DMS114 treated with DMSO at 0.1 percent for 48 hours (cell line): ENCODE measurements around the gene MICU1.
"Not testable (repeated sequence)": the region's sequence is repeated elsewhere in the genome, so short reads cannot be mapped to it uniquely, and the experiment has no call there.

ENCODE experiments used
- DNase-seq: peaks from one replicate; lab custom pipeline; 2025; ENCODE audit not compliant: unreplicated experiment; lab: John Stamatoyannopoulos, UW

The MICU1 gene

GRCh38 chr10:72508033-72508432 lies 117.8 kb downstream of the MICU1 start:
- no peak for DNase-seq

DNA sequence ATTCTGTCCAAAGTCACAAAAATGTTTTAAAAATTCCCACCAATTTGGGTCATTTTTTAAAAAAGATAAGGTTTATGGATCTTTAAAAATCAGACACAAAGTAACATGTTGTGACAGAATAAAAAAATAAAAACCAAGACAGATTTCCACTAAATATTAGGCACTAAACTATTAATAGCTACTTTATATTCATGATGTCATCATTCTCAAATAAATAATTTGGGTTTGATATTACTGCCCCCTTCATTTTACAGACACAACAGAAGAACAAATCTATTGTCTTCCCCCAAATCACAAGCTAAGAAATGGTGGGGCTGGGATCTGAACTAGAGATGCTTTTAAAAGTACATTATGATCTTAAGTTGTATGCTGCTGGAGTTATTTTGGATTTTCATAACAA lies 119.4 kb downstream of the MICU1 start:
- DNase-seq, result no peak

GRCh38 chr10:72505435-72505834 lies 120.4 kb downstream of the MICU1 start:
- DNase-seq, result no peak

DNA sequence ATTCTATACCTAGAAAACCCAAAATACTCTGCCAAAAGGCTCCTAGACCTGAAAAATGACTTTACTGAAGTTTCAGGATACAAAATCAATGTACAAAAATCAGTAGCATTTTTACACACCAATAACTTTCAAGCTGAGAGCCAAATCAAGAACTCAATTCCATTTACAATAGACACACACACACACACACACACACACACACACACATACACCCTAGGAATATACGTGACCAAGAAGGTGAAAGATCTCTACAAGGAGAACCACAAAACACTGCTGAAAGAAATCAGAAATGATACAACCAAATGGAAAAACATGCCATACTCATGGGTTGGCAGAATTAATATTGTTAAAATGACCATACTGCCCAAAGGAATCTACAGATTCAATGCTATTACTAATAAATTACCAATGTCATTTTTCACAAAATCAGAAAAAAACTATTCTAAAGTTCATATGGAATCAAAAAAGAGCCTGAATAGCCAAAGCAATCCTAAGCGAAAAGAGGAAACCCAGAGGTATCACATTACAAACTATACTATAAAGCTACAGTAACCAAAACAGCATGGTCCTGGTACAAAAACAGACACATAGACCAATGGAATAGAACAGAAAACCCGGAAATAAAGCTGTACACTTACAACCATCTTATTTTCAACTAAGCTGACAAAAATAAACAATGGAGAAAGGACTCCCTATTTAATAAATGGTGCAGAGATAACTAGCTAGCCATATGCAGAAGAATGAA lies 122.0 kb downstream of the MICU1 start:
- DNase-seq, result no peak

GRCh38 chr10:72503241-72503640 lies 122.6 kb downstream of the MICU1 start:
- DNase-seq, result no peak

DNA sequence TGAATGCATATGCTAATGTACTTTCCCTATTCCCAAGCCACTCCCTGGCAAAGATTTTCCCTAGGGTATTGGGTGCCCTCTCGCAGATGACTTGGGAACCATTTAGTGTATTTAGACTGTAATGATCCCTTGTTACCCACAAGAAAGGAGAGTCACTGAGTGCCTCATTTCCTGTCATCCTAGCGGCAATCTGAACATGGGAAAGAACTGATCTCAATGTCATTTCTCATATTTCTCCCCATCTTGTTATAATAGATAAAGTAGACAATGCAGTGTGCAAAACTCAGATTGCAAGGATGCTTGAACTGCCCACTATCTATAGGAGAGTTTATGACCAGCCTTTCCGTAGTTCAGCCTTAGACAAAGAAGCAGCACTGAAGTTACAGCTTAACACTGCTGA lies 123.3 kb downstream of the MICU1 start:
- no peak for DNase-seq

DNA sequence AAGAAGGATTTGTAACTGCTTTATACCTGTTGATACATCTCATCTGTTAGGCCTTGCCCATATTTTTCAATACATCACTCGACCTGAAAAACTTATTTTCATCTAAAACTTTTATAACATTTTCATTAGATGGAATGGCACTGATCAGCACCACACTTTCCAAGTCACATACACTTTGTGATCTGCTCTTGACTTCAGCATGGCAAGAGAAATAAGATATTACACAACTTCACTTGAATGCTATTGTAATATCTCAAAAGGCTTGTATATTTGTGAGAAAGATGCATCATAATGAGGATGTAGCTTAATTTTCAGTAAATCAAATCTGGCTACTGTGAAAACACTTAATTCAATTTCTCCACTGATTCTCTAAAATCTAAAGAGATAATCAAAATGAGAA lies 126.2 kb downstream of the MICU1 start:
- DNase-seq, result no peak

- DNase-seq, result no peak
Measured at GRCh38 chr10:72490951-72491350, 134.9 kb downstream of the MICU1 start.

GRCh38 chr10:72487521-72487920 lies 138.4 kb downstream of the MICU1 start:
- no peak for DNase-seq

DNA sequence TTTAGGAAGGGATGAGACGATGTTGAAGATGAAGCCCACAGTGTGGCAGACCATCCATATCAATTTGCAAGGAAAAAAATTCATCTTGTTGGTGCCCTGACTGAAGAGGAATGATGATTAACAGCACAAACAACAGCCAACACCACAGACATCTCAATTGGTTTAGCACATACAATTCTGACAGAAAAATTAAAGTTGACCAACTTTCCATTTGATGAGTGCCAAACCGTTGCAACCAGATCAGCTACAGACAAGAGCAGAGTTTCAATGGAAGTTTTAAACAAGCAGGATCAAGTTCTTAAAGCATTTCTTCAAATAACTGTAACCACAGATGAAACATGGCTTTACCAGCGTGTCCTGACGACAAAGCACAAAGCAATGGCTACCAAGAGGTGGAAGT lies 138.8 kb downstream of the MICU1 start:
- no peak for DNase-seq

GRCh38 chr10:72485701-72486100 lies 140.2 kb downstream of the MICU1 start:
- no peak for DNase-seq

DNA sequence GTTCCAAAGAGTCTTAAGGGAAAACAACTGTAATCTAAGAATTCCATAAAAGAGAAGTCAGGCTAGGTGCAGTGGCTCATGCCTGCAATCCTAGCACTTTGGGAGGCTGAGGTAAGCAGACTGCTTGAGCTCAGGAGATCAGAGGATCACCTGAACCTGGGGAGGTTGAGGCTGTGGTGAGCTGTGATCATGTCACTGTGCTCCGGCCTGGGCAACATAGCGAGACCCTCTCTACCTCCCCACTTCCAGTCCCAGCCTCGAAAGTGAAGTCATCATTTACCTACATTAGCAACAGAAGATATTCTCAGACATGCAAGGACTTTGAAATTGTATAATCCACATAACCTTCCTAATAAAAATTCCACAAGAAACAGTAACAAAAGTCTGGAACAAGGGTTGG lies 141.4 kb downstream of the MICU1 start:
- no peak for DNase-seq

DNA sequence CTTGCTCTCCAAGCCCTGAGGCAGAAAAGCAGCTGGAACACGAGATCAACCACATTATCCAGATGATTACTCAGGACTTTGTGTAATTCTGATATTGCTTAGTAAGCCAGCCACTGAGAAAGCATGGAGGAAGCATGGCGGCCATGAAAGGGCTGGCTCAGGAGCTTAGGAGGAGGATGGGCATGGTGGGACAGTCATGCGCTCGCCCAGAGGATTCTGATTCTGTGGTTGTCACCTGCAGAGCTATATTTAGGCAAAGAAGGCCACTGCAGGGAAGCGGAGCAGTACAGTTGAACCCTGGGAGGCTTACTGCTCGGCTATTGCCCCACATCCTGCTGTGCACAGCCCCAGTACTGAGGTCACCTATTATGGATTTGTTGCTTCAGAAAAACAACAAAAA lies 142.4 kb downstream of the MICU1 start:
- no peak for DNase-seq

DNA sequence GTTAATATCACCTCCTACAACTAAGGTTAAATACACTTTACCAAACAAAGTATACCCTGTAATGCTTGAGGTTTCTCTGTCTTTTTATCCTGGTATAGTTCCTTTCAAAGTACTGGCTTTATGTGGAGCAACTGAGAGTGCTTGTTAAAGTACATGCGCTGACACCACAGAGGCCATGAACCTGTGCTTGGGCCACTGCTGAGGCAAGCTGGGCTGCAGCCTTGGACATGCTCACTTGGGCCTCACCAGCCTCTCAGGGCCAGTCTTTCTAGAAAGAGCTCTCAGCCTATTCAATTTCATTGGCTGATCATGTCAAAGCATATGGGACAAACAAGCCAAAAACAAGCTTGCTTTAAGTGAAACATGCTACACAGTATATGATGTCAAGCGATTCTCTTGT lies 145.0 kb downstream of the MICU1 start:
- DNase-seq, result no peak

GRCh38 chr10:72477463-72477862 lies 148.4 kb downstream of the MICU1 start:
- no peak for DNase-seq

DNA sequence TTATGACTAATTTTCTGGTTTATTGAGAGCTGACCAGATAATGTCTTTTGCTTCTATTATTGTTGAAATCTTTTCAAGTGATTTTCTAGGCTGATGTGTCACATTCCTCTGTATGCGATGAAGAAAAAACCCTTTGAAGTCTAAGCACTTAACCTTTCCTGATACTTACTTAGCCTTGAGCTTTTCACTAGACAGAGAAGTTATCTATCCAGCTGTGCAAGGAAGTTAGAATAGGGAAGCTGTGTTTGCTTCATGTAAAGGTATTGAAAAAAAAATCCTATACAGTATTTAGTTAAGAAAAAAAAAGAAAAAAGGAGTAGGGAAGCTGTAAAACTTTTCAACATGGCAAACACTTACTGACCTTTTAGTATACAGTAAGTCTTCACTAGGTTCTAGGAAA lies 153.6 kb downstream of the MICU1 start:
- no peak for DNase-seq

GRCh38 chr10:72470666-72471065 lies 155.2 kb downstream of the MICU1 start:
- DNase-seq, result no peak

GRCh38 chr10:72467064-72467463 lies 158.8 kb downstream of the MICU1 start:
- DNase-seq, result not testable (repeated sequence)

- no peak for DNase-seq
Measured at GRCh38 chr10:72466018-72466417, 159.9 kb downstream of the MICU1 start.

- no peak for DNase-seq
Measured at GRCh38 chr10:72464438-72464837, 161.4 kb downstream of the MICU1 start.

DNA sequence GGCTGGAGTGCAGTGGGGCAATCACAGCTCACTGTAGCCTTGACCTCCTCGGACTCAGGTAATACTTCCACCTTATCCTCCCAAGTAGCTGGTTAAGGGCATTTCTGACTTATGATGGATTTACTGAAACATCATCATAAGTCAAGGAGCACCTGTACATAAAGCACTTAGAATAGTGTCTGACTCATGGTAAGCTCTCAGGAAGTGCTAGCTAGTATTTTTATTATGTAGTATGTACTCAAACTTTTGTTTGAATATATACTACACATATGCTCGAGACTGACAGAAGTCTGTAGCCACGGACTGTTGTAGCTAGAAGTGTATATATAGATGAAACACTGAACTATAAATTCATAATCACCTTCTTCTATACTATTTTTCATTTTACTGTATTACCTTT lies 163.6 kb downstream of the MICU1 start:
- no peak for DNase-seq

DNA sequence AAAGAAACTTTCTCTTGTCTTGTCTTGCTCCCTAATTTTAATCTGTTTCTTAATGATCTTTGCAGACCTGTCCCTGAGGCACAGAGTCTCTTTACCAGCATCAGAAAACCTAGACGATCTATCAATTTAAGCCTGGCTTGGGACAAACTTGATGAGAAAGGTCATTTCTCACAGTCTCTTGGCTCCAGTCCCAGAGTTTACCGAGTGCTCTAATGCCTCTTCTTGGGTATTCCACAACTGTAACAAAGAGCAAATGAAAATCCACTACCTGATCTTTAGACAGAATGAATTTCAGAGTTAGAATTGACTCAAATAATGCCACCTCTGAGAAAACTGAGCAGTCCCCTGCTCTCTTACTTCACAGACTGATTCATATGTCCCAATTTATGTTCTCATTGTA lies 164.8 kb downstream of the MICU1 start:
- DNase-seq, result no peak

DNA sequence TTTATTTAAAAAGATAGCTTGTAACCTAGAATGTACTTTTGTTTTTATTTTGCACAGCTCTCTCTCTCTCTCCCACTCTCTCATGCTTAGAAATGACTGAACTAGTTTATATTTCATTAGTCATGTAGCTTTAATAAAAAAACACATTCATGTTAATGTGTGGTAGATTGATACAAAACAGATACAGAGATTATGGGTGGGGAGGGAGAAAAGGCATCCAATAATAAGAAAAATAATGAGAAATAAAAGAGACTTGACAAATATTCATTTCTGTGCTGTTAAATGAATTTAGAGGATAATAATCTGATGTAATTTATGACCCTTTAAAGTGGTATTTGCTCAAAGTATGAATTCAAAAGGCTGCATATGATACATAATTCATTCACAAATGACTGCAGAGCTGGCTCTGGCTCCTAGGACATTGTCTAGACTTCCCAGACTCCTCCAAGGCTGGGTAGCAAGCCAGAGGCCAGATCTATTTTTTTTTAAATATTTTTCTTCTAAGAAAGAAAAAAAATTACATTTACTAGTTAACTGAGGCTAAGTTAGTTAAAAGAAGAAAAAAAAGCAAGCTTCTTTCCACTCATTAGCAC lies 165.5 kb downstream of the MICU1 start:
- no peak for DNase-seq
